GM21717 (cell line): Measurements from ENCODE around the gene MINK1.
"Not testable (repeated sequence)": the region's sequence is repeated elsewhere in the genome, so short reads cannot be mapped to it uniquely, and the experiment has no call there.

ENCODE experiments used
- ATAC-seq: cut with Tn5 transposase; IDR thresholded peaks from one replicate; pipeline ENCODE4 v1.9.1; 2021; ENCODE audit warnings: mild to moderate bottlenecking, moderate library complexity; ENCODE audit not compliant: unreplicated experiment

The MINK1 gene

DNA sequence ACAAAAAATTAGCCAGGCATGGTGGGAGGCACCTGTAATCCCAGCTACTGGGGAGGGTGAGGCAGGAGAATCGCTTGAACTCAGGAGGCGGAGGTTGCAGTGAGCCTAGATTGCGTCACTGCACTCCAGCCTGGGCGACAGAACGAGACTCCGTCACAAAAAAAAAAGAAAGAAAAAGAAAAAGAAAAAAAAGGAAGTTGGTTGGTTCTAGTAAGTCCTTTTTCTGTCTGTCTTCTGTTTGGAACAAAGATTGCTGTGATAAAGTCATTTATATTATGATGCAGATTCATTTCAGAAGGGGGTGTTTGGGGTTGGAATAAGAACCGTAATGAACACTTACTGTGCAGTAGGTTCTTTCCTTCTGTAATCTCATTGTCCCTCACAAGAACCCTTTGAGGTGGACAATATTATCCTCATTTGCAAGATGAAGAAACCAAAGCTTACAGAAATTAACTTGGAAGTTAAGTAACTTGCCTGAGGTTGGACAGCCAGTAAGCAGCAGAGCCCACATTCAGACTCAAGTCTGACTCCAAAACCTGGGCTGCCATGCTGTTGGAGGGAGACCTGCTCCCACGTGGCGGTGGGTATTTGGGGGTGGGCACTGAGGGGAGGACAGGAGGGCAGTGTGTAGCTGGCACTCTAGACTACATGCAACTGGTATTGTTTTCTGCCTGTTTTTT lies 10.3 kb downstream of the MINK1 start:
- no peak for ATAC-seq

GRCh38 chr17:4845118-4845517 lies 12.0 kb downstream of the MINK1 start:
- ATAC-seq: no peak

DNA sequence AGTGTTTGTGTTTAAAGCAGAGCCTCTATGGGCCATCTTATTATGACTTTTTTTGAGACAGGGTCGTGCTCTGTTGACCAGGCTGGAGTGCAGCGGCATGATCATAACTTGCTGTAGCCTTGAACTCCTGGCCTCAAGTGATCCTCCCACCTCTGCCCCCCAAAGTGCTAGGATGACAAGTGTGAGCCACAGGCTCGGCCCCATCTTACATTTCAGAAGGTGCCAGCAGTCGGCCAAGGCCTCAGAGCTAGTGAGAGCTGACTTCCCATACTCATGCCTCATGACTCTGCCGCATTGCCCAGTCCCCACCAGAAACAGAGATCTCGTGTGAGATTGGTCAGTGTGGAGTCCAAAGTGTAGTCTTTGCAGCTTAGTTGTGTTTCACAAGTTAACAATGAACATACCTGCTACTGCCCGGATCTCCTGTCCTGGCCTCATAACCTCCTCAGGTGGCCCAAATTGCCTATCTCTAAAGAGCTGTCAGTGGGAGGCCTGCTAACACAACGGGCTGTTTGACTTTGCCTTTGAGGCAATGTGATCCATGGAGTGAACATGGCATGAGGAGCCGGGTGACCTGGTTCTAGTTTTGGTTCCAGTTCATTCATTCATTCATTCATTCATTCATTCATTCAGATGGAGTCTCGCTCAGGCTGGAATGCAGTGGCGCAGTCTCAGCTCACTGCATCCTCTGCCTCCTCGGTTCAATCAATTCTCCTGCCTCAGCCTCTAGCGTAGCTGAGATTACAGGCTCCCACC lies 13.7 kb downstream of the MINK1 start:
- ATAC-seq: no peak

DNA sequence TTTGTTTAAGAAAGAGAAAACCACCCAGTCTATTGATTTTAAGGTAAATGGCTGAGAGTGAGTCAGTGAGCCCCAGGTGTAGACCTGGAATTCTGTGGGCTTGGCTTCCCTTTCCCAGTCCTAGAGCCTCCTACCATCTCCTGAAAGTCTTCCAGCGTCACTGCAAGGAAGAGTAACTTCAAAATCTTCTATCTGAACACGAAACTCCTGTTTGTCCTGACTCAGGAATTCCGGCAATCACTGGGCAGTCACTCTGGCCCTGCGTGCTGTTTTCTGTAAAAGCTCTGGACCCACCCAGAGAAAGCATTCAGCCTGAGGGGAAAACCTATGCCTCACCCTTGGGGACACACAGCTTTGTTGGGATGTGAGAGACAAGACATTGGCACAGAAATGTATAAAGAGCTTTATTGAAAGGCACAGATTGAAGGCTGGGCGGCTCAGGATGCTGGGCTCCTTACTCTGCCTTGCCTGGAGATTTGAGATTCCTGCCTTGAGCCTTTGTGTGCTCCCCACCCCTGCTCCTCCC lies 15.9 kb downstream of the MINK1 start:
- ATAC-seq: no peak

- ATAC-seq: no peak
Observed at GRCh38 chr17:4850246-4850645, 17.1 kb downstream of the MINK1 start.

DNA sequence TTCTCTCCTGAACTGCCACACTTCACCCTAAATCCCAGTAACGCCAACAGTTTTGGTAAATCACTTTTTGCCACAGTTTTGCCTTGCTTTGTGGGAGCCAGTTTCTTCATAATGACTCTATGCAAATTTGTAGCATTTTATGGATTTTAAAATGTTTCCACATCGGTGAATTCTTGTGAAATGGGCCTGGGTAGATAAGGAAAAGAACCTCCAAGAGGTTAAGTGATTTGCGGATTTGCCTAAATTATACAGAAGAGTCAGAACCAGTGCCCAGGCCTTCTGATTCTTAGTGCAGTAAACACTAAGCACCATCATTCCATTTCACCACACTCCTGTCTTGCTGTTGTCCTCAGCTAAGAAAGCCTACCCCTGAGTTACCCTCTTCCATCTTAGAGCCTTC lies 17.9 kb downstream of the MINK1 start:
- ATAC-seq: no peak

DNA sequence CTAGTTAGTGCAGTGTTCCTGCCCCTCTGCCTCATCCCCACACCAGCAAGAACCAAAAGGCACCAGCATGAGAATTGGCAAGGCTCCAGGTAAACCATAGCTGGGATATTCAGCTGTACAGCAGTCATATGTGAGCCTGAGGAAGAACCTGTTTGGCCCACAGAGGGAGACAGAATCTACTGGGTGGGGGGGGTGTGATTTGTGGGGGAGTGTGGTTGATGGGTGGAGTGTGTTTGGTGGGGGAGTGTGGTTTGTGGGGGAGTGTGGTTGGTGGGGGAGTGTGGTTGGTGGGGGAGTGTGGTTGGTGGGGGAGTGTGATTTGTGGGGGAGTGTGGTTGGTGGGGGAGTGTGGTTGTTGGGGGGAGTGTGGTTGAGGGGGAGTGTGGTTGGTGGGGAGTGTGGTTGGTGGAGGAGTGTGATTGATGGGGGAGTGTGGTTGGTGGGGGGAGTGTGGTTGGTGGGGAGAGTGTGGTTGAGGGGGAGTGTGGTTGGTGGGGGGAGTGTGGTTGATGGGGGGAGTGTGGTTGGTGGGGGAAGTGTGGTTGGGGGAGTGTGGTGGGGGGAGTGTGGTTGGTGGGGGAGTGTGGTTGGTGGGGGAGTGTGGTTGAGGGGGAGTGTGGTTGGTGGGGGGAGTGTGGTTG lies 19.5 kb downstream of the MINK1 start:
- no peak for ATAC-seq

GRCh38 chr17:4853208-4853671 lies 20.1 kb downstream of the MINK1 start:
- no peak for ATAC-seq

DNA sequence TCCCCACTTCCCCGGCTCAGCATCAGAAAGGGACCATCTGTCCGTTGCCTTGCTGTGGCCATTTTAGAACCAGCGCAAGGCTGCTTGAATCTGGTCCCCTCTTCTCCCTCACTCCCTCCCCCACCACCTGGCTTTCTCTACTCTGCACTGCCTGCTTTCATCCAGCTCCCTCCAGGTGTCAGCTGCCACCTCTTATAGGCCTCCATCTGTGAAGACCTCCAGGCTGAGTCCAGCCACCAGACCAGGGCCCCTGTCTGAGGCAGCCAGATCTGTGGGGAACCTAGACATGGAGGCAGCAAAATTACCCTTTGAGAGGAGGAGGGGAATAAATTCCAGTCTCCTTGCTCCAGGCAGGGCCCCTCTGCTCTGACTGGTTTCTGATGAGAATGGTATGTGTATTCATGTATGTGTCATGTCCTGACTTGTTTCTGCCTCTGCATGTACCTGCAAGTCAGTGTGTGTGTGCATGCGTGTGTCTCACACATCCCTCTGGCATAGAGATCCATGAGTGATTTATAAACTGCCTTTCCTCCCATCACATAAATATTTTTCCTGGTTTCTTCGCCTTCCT lies 21.1 kb downstream of the MINK1 start:
- ATAC-seq: no peak

- ATAC-seq: no peak
Observed at GRCh38 chr17:4856271-4856936, 23.3 kb downstream of the MINK1 start.

DNA sequence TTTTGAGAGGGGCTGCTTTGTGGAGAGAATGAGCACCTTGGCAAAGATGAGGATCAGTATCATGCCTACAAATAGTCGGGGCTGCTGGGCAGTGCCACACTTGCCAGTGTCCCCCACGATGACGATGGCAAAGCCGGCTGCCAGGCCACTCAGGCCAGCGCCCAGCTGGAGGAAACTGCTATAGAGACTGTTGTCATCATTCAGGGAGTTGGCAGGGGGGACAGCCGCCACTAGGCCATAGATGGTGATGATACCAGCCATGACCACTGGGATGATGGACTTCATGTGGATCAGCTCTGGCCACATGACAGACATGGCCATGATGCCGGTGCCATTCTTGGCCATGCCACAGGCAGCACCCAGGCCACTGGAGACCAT lies 23.8 kb downstream of the MINK1 start:
- no peak for ATAC-seq

- not testable (repeated sequence) for ATAC-seq
Observed at GRCh38 chr17:4857347-4857746, 24.2 kb downstream of the MINK1 start.

GRCh38 chr17:4858068-4858881 lies 25.1 kb downstream of the MINK1 start:
- no peak for ATAC-seq

GRCh38 chr17:4858882-4859260 lies 25.7 kb downstream of the MINK1 start:
- no peak for ATAC-seq

GRCh38 chr17:4859816-4860625 lies 26.9 kb downstream of the MINK1 start:
- ATAC-seq: no peak

DNA sequence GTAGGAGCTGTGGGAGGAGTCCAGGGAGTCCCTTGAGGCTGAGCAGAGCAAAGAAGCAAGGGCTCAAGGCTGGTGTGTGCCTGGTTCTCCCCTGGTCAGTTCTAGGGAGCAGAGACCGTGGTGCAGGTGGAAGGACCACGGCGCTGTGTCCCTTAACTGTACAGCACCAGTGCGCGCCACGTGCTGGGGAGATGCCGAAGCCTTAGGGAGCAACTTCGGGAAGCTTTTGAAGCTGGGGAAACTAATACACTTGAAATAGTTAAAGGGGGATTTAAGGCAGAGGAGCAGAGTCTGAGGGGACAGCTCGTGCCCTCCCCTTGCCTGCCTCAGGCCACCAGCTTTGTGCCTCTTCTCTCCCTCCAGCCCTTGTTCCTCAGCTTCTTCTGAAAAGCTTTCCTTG lies 27.5 kb downstream of the MINK1 start:
- no peak for ATAC-seq

GRCh38 chr17:4861052-4861451 lies 27.9 kb downstream of the MINK1 start:
- no peak for ATAC-seq

DNA sequence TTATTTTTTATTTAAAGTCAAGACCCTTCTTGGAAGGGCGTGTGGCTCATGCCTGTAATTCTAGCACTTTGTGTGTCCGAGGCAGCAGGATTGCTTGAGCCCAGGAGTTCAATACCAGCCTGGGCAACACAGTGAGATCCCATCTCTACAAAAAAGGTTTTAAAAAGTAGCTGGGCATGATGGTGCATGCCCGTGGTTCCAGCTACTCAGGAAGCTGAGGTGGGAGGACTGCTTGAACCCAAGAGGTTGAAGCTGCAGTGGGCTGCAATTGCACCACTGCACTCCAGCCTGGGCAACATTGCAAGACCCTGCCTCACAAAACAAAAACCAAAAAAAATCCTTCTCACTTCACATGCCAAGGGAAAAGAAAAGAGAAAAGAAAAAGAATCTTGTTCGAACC lies 29.6 kb downstream of the MINK1 start:
- no peak for ATAC-seq

DNA sequence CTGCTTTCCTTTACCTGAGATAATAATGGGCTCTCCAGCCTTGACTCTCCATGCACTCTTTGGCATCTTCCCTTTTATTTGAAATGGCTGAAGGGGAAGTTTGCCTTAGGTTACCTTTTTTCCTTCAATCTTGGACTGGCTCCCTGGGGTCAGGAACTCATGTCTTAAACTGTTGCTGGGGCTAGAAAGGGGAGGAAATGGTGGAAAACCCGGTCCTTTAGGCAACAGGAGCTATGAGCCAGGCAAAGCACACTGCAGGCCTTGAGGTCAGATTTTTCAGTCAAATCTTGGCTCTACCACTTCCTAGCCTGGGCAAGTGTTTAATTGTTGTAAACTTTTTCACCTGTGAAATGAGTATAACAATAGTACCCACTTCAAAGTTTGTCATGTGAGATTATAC lies 30.2 kb downstream of the MINK1 start:
- no peak for ATAC-seq
